ENCODE results near the gene BZW1. TPM values are rescaled to one million over a fixed set of nuclear protein-coding genes. Genes with fewer than 3 reads are reported as not detected.

BZW1 gene
- total RNA-seq, 2 donors from 2014 or later, result 104 to 176 TPM

DNA sequence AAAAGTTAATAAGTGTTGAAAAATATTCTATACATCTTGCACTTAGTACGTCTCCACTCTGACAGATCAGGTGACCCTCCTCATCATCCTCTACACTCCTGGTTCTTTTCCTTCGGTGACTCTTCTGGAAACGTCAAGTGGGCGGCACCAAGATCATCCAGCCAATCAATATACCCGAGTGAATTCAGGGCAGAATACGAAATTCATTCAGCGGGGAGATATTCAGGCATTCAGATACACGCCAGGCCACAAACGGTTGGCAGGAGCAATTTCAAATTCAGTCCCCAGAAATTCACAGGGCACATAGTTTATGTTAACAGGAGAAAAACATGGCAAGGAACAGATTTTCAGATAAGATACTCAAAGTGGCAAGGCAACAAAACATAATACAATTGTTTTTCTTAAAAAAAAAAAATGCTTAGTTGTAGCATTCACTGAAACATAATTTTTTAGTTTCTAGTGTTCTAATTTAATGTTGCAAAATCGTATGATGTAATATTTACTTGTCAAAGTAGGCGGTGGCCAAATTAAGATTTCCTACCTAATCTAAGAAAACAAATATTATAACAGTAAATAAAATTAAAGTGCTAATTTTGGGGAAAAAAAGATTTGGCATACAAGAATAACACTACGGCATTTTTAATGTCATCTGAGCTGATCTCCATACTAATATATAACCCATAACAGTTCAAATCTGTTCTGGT lies 48.5 kb downstream of the BZW1 start:
- intact Hi-C loops (cut with DNase I), result no loop called here
- ATAC-seq (no peak), DNase-seq (peak; percentile 48)

DNA sequence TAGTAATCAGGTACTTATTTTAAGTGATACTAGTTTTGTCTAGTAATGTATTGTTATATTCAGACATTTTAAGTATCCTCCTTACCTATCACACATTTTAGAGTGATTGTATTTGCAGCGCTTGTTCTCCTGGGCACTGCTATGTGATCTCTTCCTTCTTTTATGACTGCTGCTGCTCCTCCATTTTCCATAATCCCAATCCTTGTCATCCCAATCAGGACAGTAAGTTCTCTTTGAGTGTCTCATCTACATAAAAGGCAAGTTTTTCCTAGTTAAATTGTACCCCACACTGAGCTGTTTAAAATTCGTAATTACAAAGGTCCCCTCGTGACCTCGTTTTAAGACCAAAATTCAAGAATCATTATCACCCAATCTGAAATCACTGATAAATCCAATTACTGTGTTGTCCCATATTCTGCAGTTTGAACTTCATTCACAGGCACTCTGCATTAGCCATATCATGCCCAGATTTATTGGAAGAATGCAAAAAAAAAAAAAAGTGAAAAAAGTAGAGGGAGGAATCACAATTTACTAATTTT lies 50.0 kb downstream of the BZW1 start:
- no peak for ATAC-seq
- intact Hi-C loops (cut with DNase I), result no loop called here
- no peak for DNase-seq

DNA sequence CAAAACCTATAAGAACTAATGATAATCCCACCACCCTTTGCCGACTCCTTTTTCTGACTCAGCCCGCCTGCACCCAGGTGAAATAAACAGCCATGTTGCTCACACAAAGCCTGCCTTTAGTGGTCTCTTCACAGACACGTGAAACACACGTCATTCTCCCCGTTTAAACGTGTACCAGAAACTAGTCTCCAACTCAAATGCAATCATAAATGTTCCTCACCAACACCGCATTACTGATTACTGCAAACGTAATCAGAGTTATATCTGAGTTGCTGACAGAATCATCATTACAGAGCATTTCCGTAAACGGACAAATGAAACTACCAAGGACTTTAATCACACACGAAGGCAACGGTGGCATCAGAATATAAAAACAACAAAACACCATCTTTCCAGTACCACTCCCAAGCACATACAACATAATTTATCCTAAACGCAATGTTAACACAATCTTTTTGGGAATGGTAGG lies 50.9 kb downstream of the BZW1 start:
- ATAC-seq (no peak), DNase-seq (no peak)
- intact Hi-C loops (cut with DNase I), result no loop called here

DNA sequence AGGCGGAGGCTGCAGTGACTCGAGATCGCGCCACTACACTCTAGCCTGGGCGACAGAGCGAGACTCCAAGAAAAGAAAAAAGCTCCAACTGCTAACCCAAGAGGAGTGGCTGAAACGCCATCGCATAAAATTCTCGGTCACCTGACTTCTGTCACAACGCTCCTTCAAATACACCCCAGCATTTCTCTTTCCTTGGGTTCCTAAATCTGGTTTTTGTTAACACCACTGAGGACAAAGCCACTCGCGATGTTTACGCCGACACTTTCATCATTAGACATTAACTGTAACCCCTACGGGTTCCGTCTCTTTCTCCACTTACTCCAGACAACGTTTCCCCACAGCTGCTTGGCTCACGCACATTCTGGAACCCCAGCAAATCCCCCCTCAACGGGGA lies 52.1 kb downstream of the BZW1 start:
- DNase-seq (no peak), ATAC-seq (peak; percentile 5 to 6)
- intact Hi-C loops (cut with DNase I), result no loop called here

DNA sequence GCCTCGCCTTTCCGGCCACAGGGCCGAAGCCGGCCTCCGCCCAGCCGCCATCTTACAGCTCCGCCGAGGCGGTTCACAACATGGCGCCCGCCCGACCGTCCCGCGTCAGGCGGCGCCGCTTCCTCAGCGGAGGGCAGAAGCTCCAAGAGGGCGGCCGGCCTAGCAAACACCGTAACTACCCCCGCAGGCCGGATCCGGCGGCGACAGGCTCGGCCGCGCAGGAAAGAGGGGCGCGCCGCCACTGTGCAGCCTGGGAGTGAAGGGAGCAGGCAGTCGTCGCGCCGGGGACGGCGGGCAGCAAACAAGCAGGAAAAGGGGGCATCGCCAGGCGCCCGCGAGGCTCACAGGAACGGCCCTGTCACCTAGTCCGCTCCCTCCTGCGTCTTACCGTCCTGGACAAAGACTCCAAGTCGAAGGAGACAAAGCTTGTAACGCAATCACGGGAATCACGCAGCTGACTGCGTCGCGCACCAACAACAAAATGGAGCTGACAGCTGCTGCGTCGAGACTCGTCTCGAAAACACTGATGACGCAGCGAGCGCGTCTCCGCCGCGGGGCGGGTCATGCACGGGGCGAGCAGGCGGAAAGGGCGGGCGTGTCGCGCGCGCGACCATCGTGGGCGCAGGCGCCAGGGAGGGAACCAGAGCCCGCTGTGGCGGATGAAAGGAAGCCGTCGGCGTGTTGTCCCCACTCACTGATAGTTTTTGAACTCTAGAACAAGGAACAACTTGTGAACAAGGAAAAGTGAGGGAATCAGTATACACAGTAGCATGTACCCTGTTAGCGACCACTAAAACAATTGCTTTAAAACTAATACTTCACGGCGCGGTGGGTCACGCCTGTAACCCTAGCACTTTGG lies 52.7 kb downstream of the BZW1 start, which contains the start of gene CLK1:
Gene CLK1, minus strand, starts transcription at position 483 of the 859 bp plus-strand sequence. CDS start 2,796 bp downstream, outside the sequence.
- intact Hi-C loops (cut with DNase I), result no loop called here

DNA sequence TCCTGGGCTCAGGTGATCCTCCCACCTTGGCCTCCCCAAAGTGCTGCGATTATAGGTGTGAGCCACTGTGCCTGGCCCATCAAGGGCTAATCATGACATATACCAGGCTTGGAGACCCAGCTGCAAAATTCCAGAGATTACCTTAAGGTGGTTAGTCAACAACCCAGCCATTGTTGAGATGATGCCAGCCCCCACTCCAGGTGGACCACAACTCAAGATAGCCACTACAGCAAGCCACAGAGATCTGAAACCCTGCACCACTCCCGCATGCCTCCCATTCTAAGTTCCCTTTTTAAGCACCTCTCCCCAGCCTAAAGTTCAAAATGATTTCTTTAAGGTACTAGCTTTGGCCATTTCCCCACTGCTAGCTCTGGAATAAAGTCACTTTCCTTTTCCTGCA lies 57.3 kb downstream of the BZW1 start:
- intact Hi-C loops (cut with DNase I), result no loop called here
- DNase-seq (no peak), ATAC-seq (no peak)

More for the DNA sequence above, 52.7 kb downstream of the BZW1 start, which contains the start of gene CLK1:
- DNase-seq, result peak; percentile 98
- peak; percentile 95 to 96 for ATAC-seq

DNA sequence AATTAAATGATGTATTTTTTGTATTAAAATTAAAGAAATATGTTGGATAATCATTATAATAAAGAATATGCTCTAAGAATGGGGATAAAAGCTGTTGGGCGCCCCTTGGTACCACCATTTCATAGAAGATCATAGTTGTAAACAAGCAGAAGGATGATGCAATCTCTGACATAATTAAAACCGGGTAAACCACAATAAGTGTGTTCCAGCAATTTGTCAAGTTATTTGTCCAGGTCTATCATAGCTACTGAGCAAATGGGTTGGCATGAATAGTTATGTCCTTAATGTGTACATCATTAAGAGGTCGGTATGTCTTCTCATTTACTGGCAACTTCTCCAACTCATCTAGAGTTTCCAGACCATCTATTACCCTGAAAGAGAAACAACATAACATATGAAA lies 59.4 kb downstream of the BZW1 start:
- intact Hi-C loops (cut with DNase I), result no loop called here
- ATAC-seq (no peak), DNase-seq (no peak)

DNA sequence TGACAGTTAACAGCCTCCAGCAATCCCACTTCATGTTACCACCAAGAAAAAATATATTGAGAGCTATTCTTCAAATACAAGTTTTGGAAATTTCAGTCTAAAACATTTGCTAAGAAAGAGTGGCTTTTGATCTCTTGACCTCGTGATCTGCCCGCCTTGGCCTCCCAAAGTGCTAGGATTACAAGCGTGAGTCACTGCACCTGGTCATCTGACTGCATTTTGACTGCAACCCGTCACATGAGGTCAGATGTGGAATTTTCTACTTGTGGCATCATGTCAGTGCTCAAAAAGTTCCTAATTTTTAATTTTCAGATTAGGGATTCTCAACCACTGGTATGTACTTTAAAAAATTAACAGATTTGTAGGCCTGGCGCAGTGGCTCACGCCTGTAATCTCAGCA lies 61.9 kb downstream of the BZW1 start:
- intact Hi-C loops (cut with DNase I), result no loop called here
- DNase-seq, result no peak
- ATAC-seq, result no peak

Other genes starting within 250 kb of the BZW1 start
- gene AOX1, start 225.9 kb upstream of the BZW1 start, total RNA-seq, result 10 to 100 TPM; 16.6 to 27.0 TPM
- gene CLK1, start 52.7 kb downstream of the BZW1 start, total RNA-seq, result 10 to 100 TPM; 52.9 to 54.6 TPM
- gene PPIL3, start 77.2 kb downstream of the BZW1 start, total RNA-seq, result 10 to 100 TPM; 22.6 to 25.9 TPM
- gene NIF3L1, start 77.5 kb downstream of the BZW1 start, total RNA-seq, result 10 to 100 TPM; 17.0 to 20.2 TPM
- 10 to 100 TPM; 21.1 to 27.1 TPM for gene ORC2, start 151.8 kb downstream of the BZW1 start, total RNA-seq

Measured in left cardiac atrium (tissue), 4 donors.